Ishikawa (cell line): ENCODE results near the gene AGPAT3.

Experiments used
- CEBPB ChIP-seq: IDR thresholded peaks from 2 replicates; pipeline ENCODE4 v1.6.1; 2012
- CREB1 ChIP-seq: IDR thresholded peaks from 2 replicates; pipeline ENCODE4 v1.6.1; 2012; ENCODE audit warnings: low read depth
- EGR1 ChIP-seq: IDR thresholded peaks from 2 replicates; pipeline ENCODE4 v1.6.1; 2012
- EP300 ChIP-seq: IDR thresholded peaks from 2 replicates; pipeline ENCODE4 v1.6.1; 2012; ENCODE audit warnings: borderline replicate concordance
- FOXM1 ChIP-seq: IDR thresholded peaks from 2 replicates; pipeline ENCODE4 v1.6.1; 2012; ENCODE audit warnings: low read depth, borderline replicate concordance
- NFIC ChIP-seq: IDR thresholded peaks from 2 replicates; pipeline ENCODE4 v1.6.1; 2012
- RAD21 ChIP-seq: IDR thresholded peaks from 2 replicates; pipeline ENCODE4 v1.6.1; 2012; ENCODE audit warnings: low read depth
- REST ChIP-seq: IDR thresholded peaks from 2 replicates; pipeline ENCODE4 v1.6.1; 2012; ENCODE audit warnings: low read depth, mild to moderate bottlenecking
- TAF1 ChIP-seq: IDR thresholded peaks from 2 replicates; pipeline ENCODE4 v1.6.1; 2012; ENCODE audit warnings: low read depth, mild to moderate bottlenecking
- TCF12 ChIP-seq: IDR thresholded peaks from 2 replicates; pipeline ENCODE4 v1.6.1; 2012; ENCODE audit warnings: low read depth
- TEAD4 ChIP-seq: IDR thresholded peaks from 2 replicates; pipeline ENCODE4 v1.6.1; 2012
- USF1 ChIP-seq: IDR thresholded peaks from 2 replicates; pipeline ENCODE4 v1.6.1; 2012
- YY1 ChIP-seq: IDR thresholded peaks from 2 replicates; pipeline ENCODE4 v1.6.1; 2012; ENCODE audit warnings: low read depth
- ZBTB7A ChIP-seq: IDR thresholded peaks from 2 replicates; pipeline ENCODE4 v1.6.1; 2012; ENCODE audit warnings: low read depth
- TF ChIP-seq, protein P1 (sequence below): IDR thresholded peaks from 2 replicates; pipeline ENCODE4 v1.6.1; 2012

AGPAT3 gene

GRCh38 chr21:43931489-43931888 is 66.5 kb downstream of the AGPAT3 start:
- TF ChIP-seq TCF12, result no peak
- no peak for TF ChIP-seq CEBPB
- TF ChIP-seq CREB1, result no peak
- no peak for TF ChIP-seq ZBTB7A
- TF ChIP-seq NFIC, result no peak
- no peak for TF ChIP-seq TEAD4
- TF ChIP-seq REST, result no peak
- TF ChIP-seq TAF1, result no peak
- TF ChIP-seq USF1, result no peak
- TF ChIP-seq FOXM1, result no peak
- no peak for TF ChIP-seq YY1
- no peak for TF ChIP-seq EP300
- TF ChIP-seq RAD21, result no peak
- TF ChIP-seq, protein P1, sequence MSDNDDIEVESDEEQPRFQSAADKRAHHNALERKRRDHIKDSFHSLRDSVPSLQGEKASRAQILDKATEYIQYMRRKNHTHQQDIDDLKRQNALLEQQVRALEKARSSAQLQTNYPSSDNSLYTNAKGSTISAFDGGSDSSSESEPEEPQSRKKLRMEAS, result no peak
- no peak for TF ChIP-seq EGR1

DNA sequence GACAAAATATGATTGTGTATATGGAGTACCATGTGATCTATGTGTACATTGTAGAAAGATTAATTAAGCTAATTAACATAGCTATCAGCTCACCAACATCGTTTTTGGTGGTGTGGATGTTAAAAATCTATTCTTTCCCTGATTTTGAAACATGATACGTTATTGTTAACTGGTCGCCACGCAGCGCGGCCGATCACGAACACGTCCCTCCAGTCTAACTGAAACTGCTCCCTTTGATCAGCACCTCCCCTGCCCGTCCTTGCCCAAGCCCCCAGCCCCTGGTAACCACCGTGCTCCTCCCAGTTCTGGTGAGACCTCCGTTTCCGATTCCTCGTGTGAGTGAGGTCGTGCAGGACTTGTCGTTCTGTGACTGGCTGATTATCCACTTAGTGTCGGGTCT is 67.0 kb downstream of the AGPAT3 start:
- TF ChIP-seq ZBTB7A (no peak), USF1 (no peak), FOXM1 (no peak), REST (no peak)
- TF ChIP-seq, protein P1, result no peak

- TF ChIP-seq EP300, result no peak
- no peak for TF ChIP-seq YY1
- TF ChIP-seq, protein P1, result no peak
- TF ChIP-seq CREB1, result no peak
- TF ChIP-seq TAF1, result no peak
- no peak for TF ChIP-seq CEBPB
- TF ChIP-seq RAD21, result no peak
- no peak for TF ChIP-seq FOXM1
- TF ChIP-seq ZBTB7A, result no peak
- no peak for TF ChIP-seq NFIC
- TF ChIP-seq TCF12, result no peak
- TF ChIP-seq REST, result no peak
- TF ChIP-seq USF1, result no peak
- no peak for TF ChIP-seq TEAD4
- no peak for TF ChIP-seq EGR1
Measured at GRCh38 chr21:43933199-43933598, 68.2 kb downstream of the AGPAT3 start.

DNA sequence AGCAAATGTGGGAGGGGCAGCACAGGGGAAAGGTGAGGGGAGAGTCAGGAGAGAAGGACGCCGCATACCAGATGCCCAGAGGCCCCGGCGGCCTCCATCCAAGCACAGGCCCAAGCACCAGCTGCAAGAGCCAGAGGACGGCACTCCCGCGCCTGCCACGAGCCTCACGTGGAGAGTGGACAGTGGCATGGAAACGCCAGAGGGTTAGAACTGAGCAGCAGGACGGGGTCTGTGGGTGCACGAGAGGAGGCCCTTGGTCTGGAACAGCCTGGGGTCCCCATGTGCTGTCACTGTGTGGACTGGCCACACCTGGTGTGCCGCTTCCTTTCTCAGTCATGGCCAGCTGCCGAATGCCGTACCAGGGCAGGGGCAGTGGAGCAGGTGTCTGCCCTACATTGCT is 68.7 kb downstream of the AGPAT3 start:
- TF ChIP-seq ZBTB7A, result no peak
